HEK293 (cell line): ENCODE results near the gene PITHD1.

Source experiments
- MYNN ChIP-seq: fragments of 450-650 bp; formaldehyde crosslinking; IDR thresholded peaks from 2 replicates; pipeline ENCODE4 v1.5.1; 2016; ENCODE audit warnings: missing biosample characterization, missing genetic modification characterization, borderline replicate concordance

PITHD1 gene

GRCh38 chr1:23836037-23836436 is 57.8 kb downstream of the PITHD1 start (continued):
- TF ChIP-seq MYNN (tag by site-specific recombination) = no peak
